H1 (cell line): ENCODE measurements around the gene ADCYAP1. TPM values are rescaled to one million over a fixed set of nuclear protein-coding genes. Genes with fewer than 3 reads are reported as not detected.

ENCODE experiments used
- CTCF ChIA-PET: fragments of 300-600 bp; sonication (Branson Sonifier 250); formaldehyde crosslinking; loops from one replicate; lab custom pipeline; 2021; ENCODE audit not compliant: partially characterized antibody; lab: Charles Lee
- POLR2A ChIA-PET: fragments of 300-600 bp; sonication (Branson Sonifier 250); formaldehyde crosslinking; loops from one replicate; lab custom pipeline; 2021; ENCODE audit warnings: inconsistent platforms; ENCODE audit not compliant: partially characterized antibody; lab: Charles Lee
- DNase-seq, 2 experiments: peaks; one replicate each; pipeline versions ENCODE4 v3.0.0 to v3.0.0-alpha.2; 2010 to 2022; ENCODE audit warnings: low spot score in 2 of 2, low read depth in 1 of 2, mixed read lengths in 1 of 2
- FAIRE-seq: peaks from 2 replicates; lab custom pipeline; 2011; peaks lifted over from hg19 to GRCh38; lab: Jason Lieb, UNC
- H2AFZ ChIP-seq: 2 replicates; pipeline ENCODE4 v1.8.1; 2012; ENCODE audit warnings: low read length, inconsistent platforms
- H2AK5ac ChIP-seq: 2 replicates; pipeline ENCODE4 v1.6.1; 2013; ENCODE audit warnings: low read depth, low read length
- H2BK120ac ChIP-seq: replicated peaks from 2 replicates; pipeline ENCODE3; 2013; ENCODE audit warnings: low read depth, low read length, inconsistent platforms
- H2BK12ac ChIP-seq: 2 replicates; pipeline ENCODE4 v1.6.1; 2013; ENCODE audit warnings: low read depth, low read length
- H2BK15ac ChIP-seq: 2 replicates; pipeline ENCODE4 v1.6.1; 2013; ENCODE audit warnings: low read length
- H2BK20ac ChIP-seq: 2 replicates; pipeline ENCODE4 v1.6.1; 2013; ENCODE audit warnings: low read length
- H2BK5ac ChIP-seq: 2 replicates; pipeline ENCODE4 v1.6.1; 2013; ENCODE audit warnings: low read depth, low read length
- H3K14ac ChIP-seq: 2 replicates; pipeline ENCODE4 v1.6.1; 2013; ENCODE audit warnings: inconsistent platforms; ENCODE audit not compliant: insufficient read length
- H3K18ac ChIP-seq: 2 replicates; pipeline ENCODE4 v1.6.1; 2013; ENCODE audit warnings: low read length; ENCODE audit errors: extremely low read depth
- H3K23ac ChIP-seq: 2 replicates; pipeline ENCODE4 v1.6.1; 2013; ENCODE audit warnings: inconsistent platforms; ENCODE audit not compliant: insufficient read length
- H3K23me2 ChIP-seq: 2 replicates; pipeline ENCODE4 v1.6.1; 2013; ENCODE audit warnings: low read depth, low read length
- H3K27ac ChIP-seq: 2 replicates; pipeline ENCODE4 v1.6.1; 2011; ENCODE audit warnings: low read depth, low read length, inconsistent platforms
- H3K27me3 ChIP-seq, 4 experiments: replicated peaks in 1 of 4; 1 replicate in 1 of 4; 2 replicates in 3 of 4; pipeline versions ENCODE4 v1.6.1 to v1.8.1; 2011 to 2013; ENCODE audit warnings: low read length in 3 of 4, mild to moderate bottlenecking in 3 of 4, inconsistent platforms in 2 of 4, mixed read lengths in 2 of 4, moderate library complexity in 1 of 4; ENCODE audit not compliant: control insufficient read depth in 3 of 4, insufficient read depth in 3 of 4; ENCODE audit errors: extremely low read depth in 1 of 4
- H3K36me3 ChIP-seq, 4 experiments: 2 replicates each; pipeline versions ENCODE4 v1.6.1 to v1.8.1; 2011 to 2013; ENCODE audit warnings: mild to moderate bottlenecking in 4 of 4, low read length in 3 of 4, moderate library complexity in 2 of 4, control low read depth in 1 of 4, inconsistent platforms in 1 of 4; ENCODE audit not compliant: insufficient read depth in 4 of 4, control insufficient read depth in 2 of 4
- H3K4ac ChIP-seq: replicated peaks from 2 replicates; pipeline ENCODE3; 2013; ENCODE audit warnings: low read length, low read depth, mixed read lengths, inconsistent platforms; ENCODE audit not compliant: insufficient read length
- H3K4me1 ChIP-seq, 4 experiments: replicated peaks in 1 of 4; 1 replicate in 1 of 4; 2 replicates in 3 of 4; pipeline versions ENCODE4 v1.6.1 to v1.8.1; 2011 to 2013; ENCODE audit warnings: low read length in 3 of 4, inconsistent platforms in 2 of 4, mixed read lengths in 1 of 4; ENCODE audit not compliant: insufficient read depth in 4 of 4, control insufficient read depth in 3 of 4
- H3K4me2 ChIP-seq, 2 experiments: 2 replicates each; pipeline versions ENCODE4 v1.6.1 to v1.8.1; 2011 to 2013; ENCODE audit warnings: low read depth in 2 of 2, low read length in 2 of 2, control low read depth in 1 of 2, inconsistent platforms in 1 of 2, mild to moderate bottlenecking in 1 of 2; ENCODE audit not compliant: insufficient read depth in 1 of 2
- H3K4me3 ChIP-seq, 4 experiments: fragments of 200-600, 300-600 bp in 1 of 4; sonication (generic), shearing (Covaris generic), sonication (Bioruptor Twin) in 1 of 4; 2 replicates each; pipeline versions ENCODE4 v1.5.1 to v1.8.1; 2011 to 2016; ENCODE audit warnings: low read length in 4 of 4, low read depth in 3 of 4, control low read depth in 2 of 4, inconsistent platforms in 2 of 4, mild to moderate bottlenecking in 2 of 4, mixed read lengths in 1 of 4, moderate library complexity in 1 of 4; ENCODE audit not compliant: insufficient read depth in 2 of 4; ENCODE audit errors: extremely low read depth in 1 of 4
- H3K56ac ChIP-seq: replicated peaks from 2 replicates; pipeline ENCODE3; 2013; ENCODE audit warnings: low read depth, mild to moderate bottlenecking, mixed read lengths, low read length, inconsistent platforms; ENCODE audit not compliant: insufficient read length
- H3K79me1 ChIP-seq: 2 replicates; pipeline ENCODE4 v1.6.1; 2013; ENCODE audit warnings: low read depth, low read length, control low read depth
- H3K79me2 ChIP-seq, 2 experiments: 2 replicates each; pipeline versions ENCODE4 v1.6.1 to v1.8.1; 2012 to 2013; ENCODE audit warnings: low read length in 2 of 2, mild to moderate bottlenecking in 2 of 2, inconsistent platforms in 1 of 2; ENCODE audit not compliant: insufficient read depth in 2 of 2, control insufficient read depth in 1 of 2
- H3K9ac ChIP-seq, 4 experiments: replicated peaks in 1 of 4; 1 replicate in 1 of 4; 2 replicates in 3 of 4; pipeline versions ENCODE4 v1.6.1 to v1.8.1; 2011 to 2013; ENCODE audit warnings: low read depth in 3 of 4, low read length in 3 of 4, control low read depth in 2 of 4, mild to moderate bottlenecking in 2 of 4, moderate library complexity in 2 of 4, inconsistent platforms in 1 of 4; ENCODE audit errors: extremely low read depth in 1 of 4
- H3K9me3 ChIP-seq, 2 experiments: 2 replicates each; pipeline versions ENCODE4 v1.6.1 to v1.8.1; 2012 to 2013; ENCODE audit warnings: mild to moderate bottlenecking in 2 of 2, moderate library complexity in 2 of 2, control low read depth in 1 of 2, inconsistent platforms in 1 of 2, low read depth in 1 of 2, low read length in 1 of 2, mixed read lengths in 1 of 2; ENCODE audit not compliant: insufficient read depth in 2 of 2
- H4K20me1 ChIP-seq, 2 experiments: replicated peaks in 1 of 2; 2 replicates each; pipeline versions ENCODE3 to v1.8.1; 2011 to 2013; ENCODE audit warnings: inconsistent platforms in 2 of 2, low read length in 2 of 2, mild to moderate bottlenecking in 1 of 2; ENCODE audit not compliant: insufficient read depth in 2 of 2, control insufficient read depth in 1 of 2
- H4K5ac ChIP-seq: 2 replicates; pipeline ENCODE4 v1.6.1; 2013; ENCODE audit warnings: low read length, low read depth, mixed read lengths, inconsistent platforms; ENCODE audit not compliant: insufficient read length
- H4K8ac ChIP-seq: 2 replicates; pipeline ENCODE4 v1.8.0; 2013; ENCODE audit warnings: mild to moderate bottlenecking, moderate library complexity, low read length, inconsistent platforms; ENCODE audit not compliant: insufficient read depth; ENCODE audit errors: extremely low read depth
- H4K91ac ChIP-seq: replicated peaks from 2 replicates; pipeline ENCODE3; 2013; ENCODE audit warnings: low read length, mixed read lengths, inconsistent platforms; ENCODE audit not compliant: insufficient read length
- ASH2L ChIP-seq: fragments of 200-600, 300-600 bp; sonication (generic); IDR thresholded peaks from one replicate; pipeline ENCODE4 v1.7.1; 2017; ENCODE audit warnings: low read length
- CBX8 ChIP-seq: fragments of 300-800, 300-1000 bp; sonication (generic); IDR thresholded peaks from 2 replicates; pipeline ENCODE4 v1.7.1; 2016; ENCODE audit warnings: low read depth, low read length, borderline replicate concordance
- GABPA ChIP-seq: IDR thresholded peaks from 2 replicates; pipeline ENCODE4 v1.6.1; 2011; ENCODE audit warnings: mild to moderate bottlenecking, low read length, moderate library complexity, borderline replicate concordance; ENCODE audit not compliant: insufficient read depth
- RNF2 ChIP-seq: fragments of 200-900, 300-1000 bp; sonication (generic); IDR thresholded peaks from 2 replicates; pipeline ENCODE4 v1.7.1; 2016; ENCODE audit warnings: borderline replicate concordance, low read depth, mild to moderate bottlenecking, antibody characterized with exemption, low read length; ENCODE audit not compliant: poor library complexity, severe bottlenecking; ENCODE audit errors: missing control alignments
- RXRA ChIP-seq: IDR thresholded peaks from 2 replicates; pipeline ENCODE4 v1.6.1; 2011; ENCODE audit warnings: low read depth, mild to moderate bottlenecking, low read length, moderate library complexity; ENCODE audit not compliant: insufficient read depth
- SIRT6 ChIP-seq: IDR thresholded peaks from one replicate; pipeline ENCODE4 v1.7.1; 2012; ENCODE audit warnings: low read length, inconsistent platforms
- SIX5 ChIP-seq: IDR thresholded peaks from 2 replicates; pipeline ENCODE4 v1.6.1; 2011; ENCODE audit warnings: mild to moderate bottlenecking, low read depth, low read length
- SP1 ChIP-seq: IDR thresholded peaks from 2 replicates; pipeline ENCODE4 v1.6.1; 2011; ENCODE audit warnings: low read depth, low read length
- TAF7 ChIP-seq: optimal IDR thresholded peaks from 2 replicates; pipeline ENCODE3; 2011; ENCODE audit warnings: low read depth, mild to moderate bottlenecking, inconsistent platforms, low read length, moderate library complexity, borderline replicate concordance
- WGBS, 2 experiments: shearing (Covaris generic) in 1 of 2; methylation state at CpG; one replicate each; pipeline versions ENCODE4 v1.1.6 to v1.1.7; 2013 to 2015; ENCODE audit warnings: low lambda C conversion rate in 2 of 2, mixed read lengths in 2 of 2, inconsistent platforms in 1 of 2, low coverage in 1 of 2, missing lambda C conversion rate in 1 of 2; ENCODE audit not compliant: insufficient replicate concordance in 2 of 2, insufficient coverage in 1 of 2, insufficient read length in 1 of 2; ENCODE audit errors: extremely low coverage in 1 of 2, missing lambda C conversion rate in 1 of 2; 5-methylcytosine and 5-hydroxymethylcytosine counted together
- polyA plus RNA-seq, 7 experiments: library from polyadenylated mRNA; depleted of rRNA in 3 of 7; stranded (reverse) in 5 of 7; unstranded in 2 of 7; fragments of >200 nt in 5 of 7; fragments of 200-250 nt in 2 of 7; gene quantifications; 1 replicate in 5 of 7; 2 replicates in 1 of 7; 4 replicates in 1 of 7; pipeline versions ENCODE4 v1.2.1 to v1.2.3, GENCODE V29; 2011 to 2013; ENCODE audit warnings: missing spikeins in 2 of 7, mixed read lengths in 2 of 7
- total RNA-seq: library from RNA; stranded (reverse); fragmentation: NEBNext Ultra II Directional; extraction: Animal tissue kit (Norgen Biotek cat#: 25700); gene quantifications from 2 replicates; pipeline ENCODE4 v1.2.1, GENCODE V29; 2021
- TF ChIP-seq, protein P1 (sequence below): IDR thresholded peaks from 2 replicates; pipeline ENCODE4 v1.6.1; 2012; ENCODE audit warnings: inconsistent platforms

Gene ADCYAP1
- total and polyA plus RNA-seq, 2 of the 8 experiments (the other 6 are each of a cell fraction or from before 2014, with no cell fraction given): 0.02 TPM; not detected in 1

DNA sequence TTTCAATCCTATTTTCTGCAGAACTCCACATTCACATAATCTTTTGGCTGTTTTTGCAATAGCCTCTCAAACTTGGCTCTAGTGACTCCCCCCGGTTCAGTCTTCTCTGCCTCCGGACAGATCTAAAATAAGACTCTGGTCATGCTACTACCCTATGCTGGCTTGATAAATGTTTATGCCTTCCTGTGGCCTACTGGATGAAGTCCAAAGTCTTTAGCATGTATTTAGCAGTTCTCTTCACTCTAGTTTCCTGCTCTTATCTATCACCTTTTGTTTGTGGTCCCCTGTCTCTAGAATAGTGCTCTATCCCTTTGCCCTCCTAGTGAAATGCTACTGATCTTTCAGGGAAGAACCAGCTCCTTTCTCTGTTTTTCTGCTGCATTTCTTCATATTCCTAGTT, 14.4 kb downstream of the ADCYAP1 start:
- WGBS, 2 experiments: 79% methylated on average over 2 of the region's 2 CpGs; no CpG with 5 or more reads in 1 of the 2 experiments
- H2BK15ac ChIP-seq: no peak overlapping the region
- H3K27me3 ChIP-seq: no peaks in the 10 kb centered on the region; a peak in 1 of 7 replicates
- H3K4me2 ChIP-seq: no peak overlapping the region
- no peak overlapping the region for H2AK5ac ChIP-seq
- no peaks in the 10 kb centered on the region for H3K79me1 ChIP-seq
- no peak overlapping the region for H4K8ac ChIP-seq
- no peak overlapping the region for H3K27ac ChIP-seq
- ChIA-PET CTCF (interaction anchor here (0.6 to 0.7 kb wide), 2 partner anchors 30 to 977 kb away, joined by 3 to 4 read pairs; no protein-coding TSS in a partner anchor), POLR2A (no interaction called here)
- H3K56ac ChIP-seq: no peak overlapping the region
- no peak overlapping the region for H2BK12ac ChIP-seq
- no peak overlapping the region for H3K4ac ChIP-seq
- no peak overlapping the region for H3K18ac ChIP-seq
- H3K4me3 ChIP-seq: no peak overlapping the region
- H4K91ac ChIP-seq: no peak overlapping the region
- FAIRE-seq: no peak
- no peak overlapping the region for H2AFZ ChIP-seq
- H3K9me3 ChIP-seq: no peaks in the 10 kb centered on the region
- DNase-seq: no peak
- TF ChIP-seq, protein P1, sequence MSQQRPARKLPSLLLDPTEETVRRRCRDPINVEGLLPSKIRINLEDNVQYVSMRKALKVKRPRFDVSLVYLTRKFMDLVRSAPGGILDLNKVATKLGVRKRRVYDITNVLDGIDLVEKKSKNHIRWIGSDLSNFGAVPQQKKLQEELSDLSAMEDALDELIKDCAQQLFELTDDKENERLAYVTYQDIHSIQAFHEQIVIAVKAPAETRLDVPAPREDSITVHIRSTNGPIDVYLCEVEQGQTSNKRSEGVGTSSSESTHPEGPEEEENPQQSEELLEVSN: no peak
- no peak for TF ChIP-seq GABPA
- TF ChIP-seq SIRT6: no peak
- no peak for TF ChIP-seq ASH2L
- TF ChIP-seq RNF2: no peak
- TF ChIP-seq SIX5: no peak
- TF ChIP-seq SP1: no peak
- no peak for TF ChIP-seq CBX8
- no peak for TF ChIP-seq RXRA
- TF ChIP-seq TAF7: no peak
- no peak overlapping the region for H3K14ac ChIP-seq
- H2BK20ac ChIP-seq: no peak overlapping the region
- no peak overlapping the region for H2BK120ac ChIP-seq
- no peak overlapping the region for H2BK5ac ChIP-seq
- H4K5ac ChIP-seq: no peak overlapping the region
- H3K23me2 ChIP-seq: no peaks in the 10 kb centered on the region
- no peaks in the 10 kb centered on the region for H3K36me3 ChIP-seq
- no peak overlapping the region for H3K23ac ChIP-seq
- H3K79me2 ChIP-seq: no peaks in the 10 kb centered on the region
- no peaks in the 10 kb centered on the region for H3K4me1 ChIP-seq
- no peak overlapping the region for H3K9ac ChIP-seq
- H4K20me1 ChIP-seq: no peaks in the 10 kb centered on the region
